PFSK-1 (cell line): Measurements from ENCODE around the gene AQP7.

Experiments
- FOXP2 ChIP-seq: optimal IDR thresholded peaks from 2 replicates; pipeline ENCODE3; 2011; ENCODE audit warnings: borderline replicate concordance, control low read depth, inconsistent platforms; ENCODE audit not compliant: insufficient read depth; ENCODE audit errors: extremely low read length, extremely low read depth
- POLR2AphosphoS5 ChIP-seq: IDR thresholded peaks from 2 replicates; pipeline ENCODE4 v1.6.1; 2012; ENCODE audit warnings: low read depth, mild to moderate bottlenecking, control low read depth, low read length, moderate library complexity
- SIN3A ChIP-seq: IDR thresholded peaks from 2 replicates; pipeline ENCODE4 v1.6.1; 2012; ENCODE audit warnings: mild to moderate bottlenecking, low read length, moderate library complexity, borderline replicate concordance; ENCODE audit not compliant: insufficient read depth
- TAF1 ChIP-seq: IDR thresholded peaks from 2 replicates; pipeline ENCODE4 v1.6.1; 2012; ENCODE audit warnings: low read length, control low read depth, borderline replicate concordance; ENCODE audit not compliant: insufficient read depth
- TF ChIP-seq, protein P1 (sequence below), 2 experiments: IDR thresholded peaks; 2 replicates each; pipeline versions ENCODE4 v1.6.1 to v1.8.0; 2011 to 2012; ENCODE audit warnings: low read depth in 2 of 2, low read length in 2 of 2, control low read depth in 1 of 2, inconsistent platforms in 1 of 2, mild to moderate bottlenecking in 1 of 2, moderate library complexity in 1 of 2; ENCODE audit not compliant: insufficient read depth in 1 of 2

Gene AQP7

DNA sequence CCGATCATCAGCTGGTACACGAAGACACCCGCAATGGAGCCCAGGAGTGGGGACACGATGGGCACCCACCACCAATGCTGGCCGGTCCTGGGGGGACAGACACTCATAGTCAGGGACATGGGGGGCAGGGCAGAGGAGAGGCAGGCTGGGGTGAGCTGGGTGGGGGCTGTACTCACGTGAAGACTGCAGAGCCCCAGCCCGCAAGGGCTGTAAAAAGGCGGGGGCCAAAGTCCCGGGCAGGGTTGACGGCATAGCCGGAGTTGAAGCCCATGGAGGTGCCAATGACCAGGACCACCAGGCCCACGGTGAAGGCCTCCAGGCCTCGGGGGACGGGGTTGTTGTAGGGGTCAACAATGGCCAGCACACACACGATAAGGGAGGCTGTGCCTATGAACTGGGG lies 39.8 kb upstream of the AQP7 start:
- TF ChIP-seq, protein P1, sequence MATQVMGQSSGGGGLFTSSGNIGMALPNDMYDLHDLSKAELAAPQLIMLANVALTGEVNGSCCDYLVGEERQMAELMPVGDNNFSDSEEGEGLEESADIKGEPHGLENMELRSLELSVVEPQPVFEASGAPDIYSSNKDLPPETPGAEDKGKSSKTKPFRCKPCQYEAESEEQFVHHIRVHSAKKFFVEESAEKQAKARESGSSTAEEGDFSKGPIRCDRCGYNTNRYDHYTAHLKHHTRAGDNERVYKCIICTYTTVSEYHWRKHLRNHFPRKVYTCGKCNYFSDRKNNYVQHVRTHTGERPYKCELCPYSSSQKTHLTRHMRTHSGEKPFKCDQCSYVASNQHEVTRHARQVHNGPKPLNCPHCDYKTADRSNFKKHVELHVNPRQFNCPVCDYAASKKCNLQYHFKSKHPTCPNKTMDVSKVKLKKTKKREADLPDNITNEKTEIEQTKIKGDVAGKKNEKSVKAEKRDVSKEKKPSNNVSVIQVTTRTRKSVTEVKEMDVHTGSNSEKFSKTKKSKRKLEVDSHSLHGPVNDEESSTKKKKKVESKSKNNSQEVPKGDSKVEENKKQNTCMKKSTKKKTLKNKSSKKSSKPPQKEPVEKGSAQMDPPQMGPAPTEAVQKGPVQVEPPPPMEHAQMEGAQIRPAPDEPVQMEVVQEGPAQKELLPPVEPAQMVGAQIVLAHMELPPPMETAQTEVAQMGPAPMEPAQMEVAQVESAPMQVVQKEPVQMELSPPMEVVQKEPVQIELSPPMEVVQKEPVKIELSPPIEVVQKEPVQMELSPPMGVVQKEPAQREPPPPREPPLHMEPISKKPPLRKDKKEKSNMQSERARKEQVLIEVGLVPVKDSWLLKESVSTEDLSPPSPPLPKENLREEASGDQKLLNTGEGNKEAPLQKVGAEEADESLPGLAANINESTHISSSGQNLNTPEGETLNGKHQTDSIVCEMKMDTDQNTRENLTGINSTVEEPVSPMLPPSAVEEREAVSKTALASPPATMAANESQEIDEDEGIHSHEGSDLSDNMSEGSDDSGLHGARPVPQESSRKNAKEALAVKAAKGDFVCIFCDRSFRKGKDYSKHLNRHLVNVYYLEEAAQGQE (IDR thresholded peaks at IDR 0.05; ENCODE audit: insufficient read depth in 1 of 2, low read depth in 2 of 2, low read length in 2 of 2), result no peak
- TF ChIP-seq FOXP2 (no peak), TAF1 (no peak), SIN3A (no peak), POLR2AphosphoS5 (no peak)

DNA sequence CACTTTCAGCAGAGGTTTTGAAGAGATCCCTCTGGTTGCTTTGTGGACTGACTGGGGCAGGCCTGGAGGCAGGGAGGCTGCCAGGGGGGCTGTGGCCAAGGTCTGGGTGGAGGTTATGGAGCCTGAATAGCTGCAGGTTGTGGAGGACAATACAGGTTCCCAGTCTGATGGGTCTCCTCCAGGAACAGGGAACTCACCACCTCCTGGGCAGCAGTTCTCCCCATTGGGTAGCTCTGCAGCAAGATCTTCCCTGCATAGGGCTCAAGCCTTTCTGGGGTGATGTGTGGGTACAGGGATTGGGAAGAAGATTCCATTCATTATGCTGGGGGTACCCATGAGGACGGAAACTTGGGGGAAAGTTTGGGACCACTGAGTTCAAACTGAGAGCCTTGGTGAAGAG lies 38.2 kb upstream of the AQP7 start:
- TF ChIP-seq TAF1 (no peak), POLR2AphosphoS5 (no peak), SIN3A (no peak), FOXP2 (no peak)
- TF ChIP-seq, protein P1 (IDR thresholded peaks at IDR 0.05; ENCODE audit: insufficient read depth in 1 of 2, low read depth in 2 of 2, low read length in 2 of 2), result no peak

DNA sequence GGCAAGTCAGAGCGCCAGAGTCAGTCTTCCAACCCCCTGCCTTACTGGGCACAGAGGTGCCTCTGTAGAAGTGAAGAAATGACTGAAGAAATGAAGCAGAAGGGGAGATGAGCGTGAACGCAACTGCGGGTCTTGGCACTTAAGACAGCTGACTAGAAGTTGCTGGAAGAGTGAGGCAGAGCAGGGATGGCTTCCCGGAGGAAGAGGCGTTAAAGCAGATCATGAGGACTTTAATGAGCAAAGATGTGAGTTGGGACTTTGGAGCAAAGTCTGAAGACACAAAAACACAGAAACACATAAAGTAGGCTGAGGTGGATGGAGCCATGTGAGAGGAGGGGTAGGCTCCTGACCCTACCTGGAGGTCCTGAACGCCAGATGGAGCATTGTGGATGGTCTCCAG lies 37.8 kb upstream of the AQP7 start:
- no peak for TF ChIP-seq TAF1
- TF ChIP-seq SIN3A, result no peak
- TF ChIP-seq, protein P1 (IDR thresholded peaks at IDR 0.05; ENCODE audit: insufficient read depth in 1 of 2, low read depth in 2 of 2, low read length in 2 of 2), result no peak
- TF ChIP-seq POLR2AphosphoS5, result no peak
- no peak for TF ChIP-seq FOXP2

- TF ChIP-seq, protein P1 (IDR thresholded peaks at IDR 0.05; ENCODE audit: insufficient read depth in 1 of 2, low read depth in 2 of 2, low read length in 2 of 2), result no peak
- no peak for TF ChIP-seq TAF1
- TF ChIP-seq POLR2AphosphoS5, result no peak
- no peak for TF ChIP-seq FOXP2
- no peak for TF ChIP-seq SIN3A
Measured at GRCh38 chr9:33439731-33440130, 37.4 kb upstream of the AQP7 start.

DNA sequence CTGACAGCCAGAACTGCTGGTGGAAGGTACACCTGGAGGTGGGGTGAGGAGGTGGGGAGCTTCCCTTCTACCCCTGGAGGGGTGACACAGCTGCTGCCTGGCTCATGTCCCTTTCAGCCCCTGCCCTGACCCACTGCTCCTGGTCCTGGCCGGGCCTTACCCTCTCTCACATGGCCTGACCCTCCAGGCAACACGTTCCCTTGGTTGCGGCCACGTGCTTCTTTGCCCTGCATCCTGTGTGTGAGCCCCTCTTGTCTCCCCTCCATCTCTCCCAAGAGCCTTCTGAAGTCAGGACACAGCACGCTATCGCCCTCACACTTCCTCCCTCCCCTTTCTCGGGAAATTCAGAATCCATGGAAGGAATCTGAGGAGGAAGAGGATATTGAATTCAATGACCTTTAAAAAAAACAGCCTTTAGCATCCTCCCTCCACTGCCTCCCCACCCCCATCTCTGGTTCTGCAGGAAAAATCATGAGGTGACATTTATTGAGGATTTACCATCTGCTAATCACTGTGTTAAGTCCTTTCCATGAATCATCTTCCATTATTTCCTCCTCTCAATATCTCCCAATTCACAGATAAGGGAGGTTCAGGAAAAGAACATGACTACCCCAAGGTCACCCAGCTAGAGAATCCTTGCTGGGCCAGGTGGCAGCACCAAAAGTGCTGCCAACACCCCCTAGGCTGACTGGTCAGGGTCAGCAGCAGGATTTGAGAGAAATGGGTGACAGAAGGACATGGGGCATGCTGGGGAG lies 36.7 kb upstream of the AQP7 start:
- TF ChIP-seq FOXP2, result peak; percentile 8
- TF ChIP-seq, protein P1 (IDR thresholded peaks at IDR 0.05; ENCODE audit: insufficient read depth in 1 of 2, low read depth in 2 of 2, low read length in 2 of 2), result no peak
